CD4-positive, alpha-beta T cell treated with Interleukin-21 for 1 hour (primary cell): ENCODE data around the gene SP110.
"Not testable (repeated sequence)": the region's sequence is repeated elsewhere in the genome, so short reads cannot be mapped to it uniquely, and the experiment has no call there.

Experiments used
- DNase-seq: peaks from one replicate; pipeline ENCODE4 v3.0.0-alpha.2; 2020

Gene SP110

DNA sequence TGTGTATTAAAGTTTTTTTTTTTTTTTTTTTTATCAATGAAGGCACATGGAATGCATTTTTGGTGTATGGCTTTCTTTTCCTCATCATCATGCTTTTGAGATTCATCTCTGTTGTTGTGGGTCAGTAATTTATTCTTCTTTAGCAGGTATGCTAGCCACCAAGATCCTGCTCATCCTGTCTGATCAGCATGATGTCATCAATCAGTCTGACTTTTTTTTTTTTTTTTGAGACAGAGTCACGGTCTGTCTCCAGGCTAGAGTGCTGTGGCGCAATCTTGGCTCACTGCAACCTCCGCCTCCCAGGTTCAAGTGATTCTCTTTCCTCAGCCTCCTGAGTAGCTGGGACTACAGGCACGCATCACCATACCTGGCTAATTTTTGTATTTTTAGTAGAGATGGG lies 3.0 kb upstream of the SP110 start:
- not testable (repeated sequence) for DNase-seq

DNA sequence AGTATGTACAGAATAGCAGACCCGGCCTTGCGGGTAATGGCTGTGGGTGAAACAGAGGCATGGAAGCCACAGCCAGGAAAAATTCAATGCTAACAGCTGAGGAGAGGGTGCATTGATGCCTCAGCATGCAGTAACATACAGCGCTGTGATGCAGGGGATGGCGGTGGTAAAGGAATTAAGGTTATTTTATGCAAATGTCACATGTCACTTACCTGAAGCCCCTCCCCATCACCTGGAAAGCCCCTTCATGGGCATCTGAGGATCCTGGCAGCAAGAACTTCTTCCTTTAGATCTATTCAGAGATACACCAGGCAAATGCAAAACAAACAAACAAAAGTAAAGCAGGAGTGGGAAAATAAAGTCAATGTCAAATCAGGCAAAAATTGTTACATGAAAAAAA lies 1.7 kb upstream of the SP110 start:
- DNase-seq, result no peak

DNA sequence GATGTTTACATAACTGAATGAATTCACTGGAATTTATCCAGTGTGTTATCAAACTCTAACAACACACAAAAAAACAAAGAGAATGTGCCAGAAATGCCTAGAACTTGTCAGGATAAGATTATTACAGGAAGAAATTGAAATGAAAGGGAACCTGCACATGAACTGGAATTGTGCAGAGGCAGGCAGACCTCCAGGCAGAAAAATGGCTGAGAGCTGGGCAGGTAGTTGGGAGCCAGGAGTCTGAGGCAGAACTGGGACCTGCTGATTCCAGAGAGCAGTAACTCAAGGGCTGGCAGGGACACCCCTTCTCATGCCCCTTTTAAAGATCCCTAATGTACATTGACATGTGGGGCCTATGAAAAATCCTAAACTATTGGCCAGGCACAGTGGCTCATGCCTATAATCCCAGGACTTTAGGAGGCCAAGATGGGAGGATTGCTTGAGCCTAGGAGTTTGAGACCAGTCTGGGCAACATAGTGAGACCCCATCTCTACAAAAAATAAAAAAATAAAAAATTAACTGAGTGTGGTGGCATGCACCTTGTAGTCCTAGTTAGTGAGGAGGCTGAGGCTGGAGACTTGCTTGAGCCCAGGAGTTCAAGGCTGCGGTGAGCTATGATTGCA lies 674 bp upstream of the SP110 start:
- DNase-seq, result no peak

DNA sequence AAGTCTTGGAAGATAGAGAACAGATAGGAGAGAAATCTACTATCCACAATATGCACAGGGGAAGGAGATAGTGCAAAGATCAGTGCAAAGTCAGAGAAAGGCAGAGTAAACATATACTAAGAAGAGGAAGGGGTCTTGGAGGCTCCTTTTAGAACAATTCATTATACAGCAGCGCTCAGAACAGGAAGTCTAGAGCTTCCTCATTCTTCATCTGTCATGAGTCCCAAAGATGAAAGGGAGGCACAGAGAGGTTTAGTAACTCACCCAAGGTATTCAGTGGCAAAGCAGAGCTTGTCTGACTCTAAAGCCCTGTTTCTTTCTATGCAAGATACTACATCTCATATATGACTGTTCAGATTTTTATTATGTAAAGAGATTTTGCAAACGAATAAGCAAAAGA lies 1.4 kb downstream of the SP110 start:
- DNase-seq, result peak; percentile 44

DNA sequence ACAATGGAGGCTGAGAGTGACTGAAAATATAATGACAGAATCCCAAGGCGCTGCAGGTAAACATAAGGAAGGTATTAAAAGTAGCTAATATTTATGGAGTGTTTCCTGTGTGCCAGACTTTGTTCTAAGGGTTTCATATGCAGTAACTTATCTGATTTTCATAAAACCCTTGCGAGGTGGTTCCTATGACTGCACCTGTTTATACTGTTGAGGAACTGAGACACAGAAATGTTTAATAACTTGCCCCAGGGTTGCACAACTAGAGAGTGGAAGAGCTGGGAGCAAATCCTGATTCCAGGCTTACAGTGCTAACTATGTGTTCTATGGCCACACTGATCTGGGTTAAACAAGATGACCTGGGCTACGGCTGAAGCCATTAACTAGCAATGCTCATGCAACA lies 2.4 kb downstream of the SP110 start:
- no peak for DNase-seq

DNA sequence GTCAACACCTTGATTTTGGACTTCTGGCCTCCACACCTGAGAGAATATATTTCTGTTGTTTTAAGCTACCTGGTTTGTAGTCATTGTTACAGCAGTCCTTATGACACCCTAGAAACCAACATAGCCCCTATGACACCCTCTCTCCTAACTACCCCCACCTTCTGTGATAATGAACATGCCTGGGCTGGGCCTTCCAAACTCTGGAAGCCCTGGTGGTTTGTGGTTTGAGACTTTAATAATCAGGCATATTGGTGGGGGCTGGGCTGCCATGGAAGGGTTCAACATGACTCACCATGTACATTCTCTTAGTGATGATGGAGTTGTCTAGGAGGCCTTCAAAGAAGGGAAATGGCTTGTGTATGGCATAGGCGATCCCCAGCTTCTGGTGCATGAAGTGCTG lies 3.3 kb downstream of the SP110 start:
- DNase-seq, result no peak

DNA sequence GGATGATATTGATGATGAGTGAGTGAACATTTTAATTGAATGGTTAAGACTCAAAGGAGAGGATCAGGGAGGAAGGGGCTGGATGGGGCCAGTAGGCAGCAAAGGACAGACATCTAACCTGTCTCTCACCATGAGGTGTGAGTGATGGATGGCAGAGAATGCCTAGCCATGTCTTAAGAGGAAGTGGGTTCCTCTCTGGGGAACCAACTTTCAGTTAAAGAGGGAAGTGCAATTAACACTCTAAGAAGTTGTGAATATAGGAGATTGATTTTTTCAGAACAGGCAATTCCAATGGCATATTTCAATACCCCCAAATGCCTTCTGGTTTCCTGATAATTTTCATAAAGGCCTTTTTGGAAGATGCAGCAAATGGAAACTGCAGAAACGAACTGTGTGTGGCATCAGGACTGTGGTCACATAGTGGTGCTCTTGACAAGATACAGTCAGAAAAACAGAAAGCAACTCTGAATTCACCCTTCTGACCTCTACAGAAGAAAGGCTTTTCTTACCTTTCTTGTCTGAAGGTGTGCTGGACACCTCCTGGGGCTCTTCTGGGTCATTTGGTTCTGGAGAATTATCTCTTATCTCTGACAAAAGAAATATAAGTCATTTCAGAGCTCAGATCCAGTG lies 10.2 kb downstream of the SP110 start:
- DNase-seq, result no peak

DNA sequence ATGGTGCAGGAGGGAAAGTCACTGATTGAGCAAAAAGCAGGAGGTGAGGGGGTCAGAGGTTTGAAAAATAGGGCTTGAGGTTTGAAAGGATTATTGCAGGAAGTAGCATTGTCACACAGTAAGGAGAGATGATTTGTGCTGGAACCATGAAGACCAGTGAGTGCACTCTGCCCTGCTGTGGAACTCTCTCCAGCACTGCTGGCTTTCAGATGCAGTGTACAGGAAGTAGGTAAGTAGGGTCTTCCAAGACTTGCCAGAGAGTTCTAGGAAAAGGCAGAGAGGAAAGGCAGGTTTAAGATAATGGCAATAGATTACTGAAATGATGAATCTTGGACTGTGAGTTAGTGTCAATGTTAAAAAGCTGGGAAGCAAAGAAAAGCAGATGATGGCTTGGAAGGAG lies 11.2 kb downstream of the SP110 start:
- DNase-seq, result no peak

DNA sequence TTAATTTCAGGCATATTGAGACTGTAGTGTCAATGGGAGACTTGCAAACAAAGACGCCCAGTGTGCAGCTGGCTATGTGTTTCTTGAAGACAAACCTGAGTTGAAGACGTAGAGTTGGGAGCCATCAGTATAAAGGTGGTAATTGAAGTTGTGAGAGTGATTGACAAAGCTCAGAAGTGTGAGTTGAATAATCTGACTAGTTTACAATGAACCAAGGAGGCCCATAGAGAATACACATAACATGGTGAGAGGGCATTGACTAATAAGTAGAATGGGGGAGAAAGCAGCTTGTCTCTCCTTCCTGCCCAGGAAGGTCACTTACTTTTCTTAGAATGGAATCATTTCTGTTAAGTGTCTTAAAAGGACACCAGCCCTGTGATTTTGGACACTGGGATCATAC lies 14.1 kb downstream of the SP110 start:
- DNase-seq, result no peak

DNA sequence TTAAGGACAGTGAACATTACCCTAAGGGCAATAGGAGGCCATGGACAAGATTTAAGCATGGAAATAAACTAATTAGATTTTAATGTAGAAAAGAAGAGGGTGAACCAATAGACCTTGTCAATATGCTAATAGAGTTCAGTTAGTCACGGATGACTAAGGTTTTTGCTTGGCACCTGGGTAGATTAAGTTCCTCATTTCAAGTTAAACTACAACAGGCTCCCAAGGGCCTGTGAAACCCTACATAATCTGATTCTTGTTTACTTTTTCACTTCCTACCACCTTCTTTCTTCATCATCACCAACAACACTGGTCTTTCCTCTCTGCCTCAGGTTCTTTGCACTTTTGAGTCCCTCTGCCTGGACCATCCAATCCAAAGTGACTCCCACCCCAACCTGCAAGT lies 14.8 kb downstream of the SP110 start:
- DNase-seq, result no peak

DNA sequence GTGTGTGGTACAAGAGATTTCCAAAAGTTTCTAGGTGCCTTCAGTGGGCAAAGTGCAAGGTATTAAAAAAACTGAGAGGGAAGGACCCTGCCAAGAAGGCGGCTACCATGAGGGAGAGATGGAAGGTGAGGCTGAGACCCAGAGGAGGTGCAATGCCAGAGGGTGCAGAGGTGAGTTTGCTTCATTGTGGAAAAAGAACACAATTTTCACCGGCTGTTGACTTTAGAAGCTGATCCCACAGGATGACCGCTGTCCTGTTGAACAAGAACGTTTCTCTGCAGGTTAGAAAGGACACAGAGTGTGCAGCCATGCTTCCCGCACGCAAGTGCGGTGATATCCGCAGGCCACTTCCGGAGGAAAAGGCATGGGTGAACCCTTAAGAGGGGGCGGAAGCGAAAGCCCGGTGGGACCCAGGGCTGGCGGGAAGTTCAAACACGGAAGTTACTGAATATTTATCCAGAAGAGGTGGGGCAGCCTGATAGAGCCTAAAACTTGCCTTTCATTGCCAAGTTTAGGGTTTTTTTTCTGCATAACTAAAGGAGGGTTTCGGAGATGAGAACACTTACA lies 16.6 kb downstream of the SP110 start:
- peak; percentile 40 for DNase-seq

DNA sequence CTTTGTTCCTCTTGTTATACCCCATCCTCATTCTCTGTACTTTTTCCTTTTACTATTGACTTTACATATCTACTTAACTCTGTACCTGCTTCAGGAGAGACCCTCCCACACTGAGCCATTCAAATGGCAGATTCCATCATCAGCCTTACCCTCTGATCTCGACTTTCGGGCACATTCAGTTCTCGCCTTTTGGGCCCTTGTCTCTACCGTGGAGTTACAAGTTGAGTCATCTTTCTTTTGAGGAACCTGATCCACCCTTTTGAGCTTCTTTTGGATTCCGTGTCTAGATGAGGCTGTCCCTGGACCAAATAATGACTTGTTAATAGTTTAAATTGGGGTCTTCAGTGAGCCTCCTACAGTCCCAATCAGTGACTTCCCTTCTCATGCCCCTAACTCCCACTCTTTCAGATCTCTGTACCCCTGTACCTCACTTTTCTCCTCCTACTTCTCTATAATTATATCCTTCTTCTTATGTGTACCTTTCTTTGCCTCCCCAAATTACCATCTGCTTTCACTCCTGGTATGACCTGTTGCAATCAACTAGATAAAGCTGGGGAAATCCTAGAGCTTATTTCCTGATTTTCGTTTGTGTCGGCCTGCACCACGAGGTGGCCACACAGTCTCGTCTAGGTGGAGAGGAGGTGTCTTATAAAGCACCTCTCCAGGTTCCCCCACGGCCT lies 17.2 kb downstream of the SP110 start:
- peak; percentile 50 for DNase-seq

DNA sequence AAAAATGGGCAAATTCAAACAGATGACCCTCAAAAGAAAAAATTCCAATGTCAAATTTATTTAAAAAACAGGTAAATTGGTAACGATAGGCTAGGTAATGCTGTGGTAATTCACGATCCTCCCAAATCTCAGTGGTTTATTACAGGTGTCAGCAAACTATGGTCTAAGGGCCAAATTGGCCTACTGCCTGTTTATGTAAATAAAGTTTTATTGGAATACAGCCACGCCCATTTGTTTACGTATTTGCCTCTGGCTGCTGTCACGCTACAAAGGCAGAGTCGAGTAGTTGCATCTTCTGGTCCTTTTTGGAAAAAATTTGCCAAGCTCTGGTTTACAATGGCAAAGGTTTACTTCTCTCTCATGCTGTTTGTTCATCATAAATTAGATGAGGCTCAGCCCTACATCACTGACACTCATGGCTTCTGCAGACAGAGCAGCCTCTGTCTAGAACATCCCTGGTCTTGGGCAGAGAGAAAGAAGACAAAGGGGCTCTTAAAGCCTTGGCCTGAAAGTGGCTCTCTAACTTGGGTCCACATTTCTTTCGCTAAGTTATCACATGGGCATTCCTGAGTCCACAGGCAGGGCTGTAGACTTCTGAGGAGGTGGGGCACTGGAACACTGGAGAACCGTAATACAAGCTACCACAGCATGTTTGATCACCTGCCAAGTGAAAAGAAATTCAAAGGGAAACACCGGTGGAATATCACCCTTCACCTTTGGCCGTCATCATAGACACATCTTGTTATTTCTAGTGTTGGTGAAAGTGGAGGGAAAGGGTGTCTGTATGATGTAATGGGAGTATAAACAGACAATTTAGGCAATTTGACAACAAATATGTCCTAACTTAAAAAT lies 34.8 kb downstream of the SP110 start:
- no peak for DNase-seq

DNA sequence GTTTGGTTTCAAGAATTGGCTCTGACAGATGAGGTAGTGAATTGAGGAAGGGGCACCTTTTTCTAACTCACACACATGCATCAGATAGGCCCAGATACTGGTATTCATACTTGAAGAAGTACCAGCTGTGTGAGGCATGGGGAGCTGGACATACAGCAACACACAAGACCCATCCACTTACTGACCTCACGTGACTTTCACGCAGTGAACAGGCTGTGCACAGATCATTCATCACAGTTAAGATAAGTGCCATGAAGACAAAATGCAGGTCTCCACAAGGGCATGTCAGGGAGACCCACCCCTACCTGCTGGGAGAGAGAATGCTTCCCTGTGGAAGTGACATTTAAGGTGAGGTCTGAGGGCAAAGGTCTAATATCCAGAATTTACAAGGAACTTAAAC lies 38.6 kb downstream of the SP110 start:
- no peak for DNase-seq

DNA sequence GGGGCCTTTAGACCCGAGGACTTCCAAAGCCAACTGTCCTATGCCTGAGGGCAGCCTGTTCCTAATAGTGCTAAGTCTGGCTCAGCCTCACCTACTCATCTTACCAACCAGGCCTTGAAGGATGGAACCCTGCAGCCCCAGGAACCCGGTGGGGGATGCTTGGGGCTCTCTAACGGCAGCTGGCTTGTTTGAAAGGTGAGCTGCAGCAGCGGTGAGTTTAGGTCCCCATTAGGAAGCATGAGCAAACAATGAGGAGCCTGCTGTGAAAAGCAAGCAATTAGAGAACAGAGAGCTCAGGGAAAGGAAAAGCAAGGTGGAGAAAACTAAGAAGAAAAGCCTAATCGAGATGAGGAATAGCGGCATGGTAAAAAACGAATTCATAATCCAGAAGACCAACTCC lies 39.9 kb downstream of the SP110 start:
- DNase-seq, result no peak

DNA sequence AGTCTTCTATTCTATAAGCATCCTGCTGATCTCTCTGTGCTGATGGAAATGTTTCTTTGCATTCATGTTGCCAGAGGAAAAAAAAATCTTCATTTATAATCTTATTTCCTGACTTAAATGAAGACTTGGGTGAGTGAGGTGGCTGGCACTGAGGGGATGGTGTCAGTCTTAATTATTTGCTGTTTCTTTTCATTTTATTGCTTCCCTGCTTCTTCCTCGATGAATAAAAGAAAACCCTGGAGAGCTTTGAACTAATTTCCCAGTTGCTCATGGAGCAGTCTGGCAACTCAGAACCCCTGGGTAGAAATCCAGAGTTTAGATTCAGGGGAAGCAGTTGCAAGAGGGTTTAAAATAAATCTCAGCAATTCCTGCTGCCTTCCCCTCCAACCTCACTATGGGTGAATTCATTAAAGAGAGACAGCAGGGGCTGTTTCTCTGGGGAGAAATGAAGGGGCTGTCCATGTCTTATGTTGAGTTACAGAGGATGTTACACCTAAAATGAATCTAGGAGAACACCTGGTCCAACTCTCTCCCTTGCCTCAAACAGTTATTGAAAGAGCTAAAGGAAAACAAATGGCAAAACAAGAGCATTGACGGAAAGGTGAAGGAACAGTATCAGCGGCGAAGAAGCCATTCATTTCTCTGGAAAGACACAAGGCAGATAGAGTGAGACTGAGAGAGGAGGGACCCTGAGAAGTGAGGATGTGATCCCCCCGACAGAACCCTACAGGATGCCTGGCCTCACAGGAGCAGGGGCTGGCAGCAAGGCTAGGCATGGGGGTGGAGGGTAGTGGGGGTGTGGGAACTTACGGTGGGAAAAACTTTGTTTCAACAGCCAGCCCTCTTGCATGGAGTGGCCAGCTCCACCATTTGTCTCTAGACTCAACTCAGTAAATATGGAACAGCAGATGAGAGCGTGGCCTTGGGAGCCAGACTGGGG lies 41.0 kb downstream of the SP110 start:
- no peak for DNase-seq

DNA sequence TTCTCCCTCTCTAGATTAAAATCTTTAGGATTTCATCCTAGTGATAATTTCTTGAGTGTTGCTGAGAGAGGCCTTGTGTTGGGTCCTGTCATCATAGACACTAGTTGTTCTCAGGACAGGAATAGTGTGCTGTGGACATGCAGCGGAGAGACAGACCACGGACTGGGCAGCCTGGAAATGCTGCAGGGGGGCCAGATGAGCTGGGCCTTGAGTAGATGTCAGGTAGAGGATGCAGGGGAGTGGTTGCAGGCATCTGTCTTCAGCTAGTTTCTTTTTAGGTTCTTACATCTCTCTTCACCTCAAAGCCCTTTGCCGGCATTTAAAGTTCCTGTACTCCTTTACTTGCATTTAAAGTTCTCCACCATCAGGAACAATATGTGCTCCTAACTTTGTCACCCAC lies 42.8 kb downstream of the SP110 start:
- DNase-seq, result no peak

DNA sequence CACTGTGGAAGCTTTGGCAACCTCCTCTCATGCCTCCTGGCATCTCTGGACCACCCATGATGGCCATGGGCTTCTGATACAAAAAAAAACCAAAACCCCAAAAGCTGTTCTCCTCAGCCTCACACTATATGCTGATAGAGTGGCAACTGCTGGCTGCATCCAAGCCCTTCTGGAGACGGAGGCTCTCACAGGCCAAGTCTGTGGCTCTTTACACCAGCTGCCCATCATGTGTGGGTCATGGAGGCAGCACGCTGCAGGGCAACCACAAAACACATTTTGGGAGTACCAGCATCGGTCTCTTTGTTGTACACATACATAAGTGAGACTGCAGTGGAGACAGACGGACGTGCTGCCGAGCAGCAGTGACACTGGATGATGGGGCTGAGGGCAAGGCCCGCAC lies 45.3 kb downstream of the SP110 start:
- DNase-seq, result no peak

DNA sequence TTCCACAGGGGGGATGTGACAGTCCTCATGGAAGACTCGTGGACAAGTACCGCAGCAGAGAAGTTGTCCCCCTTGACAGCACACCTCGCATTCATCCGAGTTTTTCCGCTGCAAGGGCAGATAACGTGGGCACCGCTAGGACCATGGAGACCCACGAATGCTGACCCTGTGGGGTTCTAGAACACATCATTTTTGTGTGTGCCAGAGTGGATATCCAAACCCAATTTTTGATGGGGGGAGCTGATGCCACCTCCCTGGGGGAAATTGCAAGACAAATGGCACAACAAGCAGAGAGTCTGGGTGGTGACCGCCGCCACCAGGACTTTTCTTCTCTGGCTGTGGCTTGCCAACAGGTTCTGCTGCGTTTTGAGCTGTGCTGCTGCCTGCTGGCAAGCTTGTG lies 46.9 kb downstream of the SP110 start:
- no peak for DNase-seq

DNA sequence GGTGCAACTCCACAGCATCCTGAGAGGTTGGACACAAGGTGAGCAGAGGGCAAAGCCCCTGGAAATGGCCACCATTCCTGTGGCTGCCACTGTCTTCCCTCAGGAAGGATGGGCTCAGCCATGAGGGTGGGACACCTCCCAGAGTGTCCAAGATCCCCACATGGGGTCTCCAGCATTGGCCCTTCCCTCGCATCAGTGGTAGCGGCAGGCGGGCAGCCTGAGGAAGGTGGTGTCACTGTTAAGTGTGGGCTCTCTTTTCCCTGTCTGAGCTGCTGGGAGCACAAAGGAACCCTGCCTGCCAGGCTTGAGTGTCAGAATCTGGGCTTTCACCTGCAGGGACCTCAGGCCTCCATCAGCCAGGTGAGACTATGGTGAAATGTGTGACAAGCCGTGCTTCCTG lies 47.6 kb downstream of the SP110 start:
- DNase-seq, result no peak

DNA sequence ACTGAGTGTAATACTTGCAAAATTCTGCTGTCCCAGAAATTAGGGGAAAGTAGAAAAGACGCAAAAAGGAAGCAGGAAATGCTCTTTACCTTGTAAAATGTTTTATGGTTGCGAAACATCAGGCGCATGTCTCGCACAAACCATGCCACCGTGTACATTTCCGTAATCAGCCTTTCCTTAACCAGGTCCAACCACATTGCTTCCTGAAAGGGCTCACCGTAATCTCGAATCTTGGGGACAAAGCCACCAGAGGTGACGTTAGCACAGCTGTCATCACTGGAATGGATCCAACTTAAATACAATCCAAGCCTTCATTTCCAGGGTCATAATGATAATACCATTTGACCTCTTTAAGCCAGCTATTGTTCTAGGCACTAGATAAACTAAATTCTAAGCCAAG lies 49.3 kb downstream of the SP110 start:
- peak; percentile 12 for DNase-seq

DNA sequence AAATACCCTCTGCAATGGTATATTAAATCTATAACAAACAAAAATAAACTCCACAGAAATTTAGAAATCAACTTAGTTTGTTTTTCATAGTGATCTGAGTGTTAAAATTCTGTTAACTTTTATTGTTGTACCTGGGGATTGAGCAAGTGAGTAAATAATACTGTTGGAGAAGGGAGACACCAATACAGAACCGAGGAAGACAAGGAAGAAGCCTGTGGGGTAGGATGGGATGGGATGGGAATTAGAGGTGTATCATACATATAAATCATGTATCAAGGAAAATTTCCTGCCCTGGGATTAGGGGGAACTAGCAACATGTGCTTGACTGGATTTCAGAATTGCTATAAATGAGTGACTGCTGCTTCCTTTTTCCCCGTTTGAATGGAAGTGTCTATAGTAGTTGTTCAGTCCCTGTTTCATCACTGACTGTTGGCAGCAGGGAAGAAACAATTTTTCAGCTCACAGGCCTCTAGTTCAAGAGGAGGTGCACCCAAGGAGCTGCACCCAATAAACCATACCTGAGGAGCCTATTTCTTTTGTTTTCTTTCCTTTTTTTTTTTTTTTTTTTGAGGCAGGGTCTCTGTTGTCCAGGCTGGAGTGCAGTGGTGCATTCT lies 53.1 kb downstream of the SP110 start:
- no peak for DNase-seq
